Measurements from ENCODE around the gene ARRB1. TPM values are rescaled to one million over a fixed set of nuclear protein-coding genes. Genes with fewer than 3 reads are reported as not detected.

Gene ARRB1
- total and polyA plus RNA-seq, 9 of the 15 experiments (the other 6 are each of a cell fraction or from before 2014, with no cell fraction given) = 6.6 to 45.4 (median 28.5) TPM

DNA sequence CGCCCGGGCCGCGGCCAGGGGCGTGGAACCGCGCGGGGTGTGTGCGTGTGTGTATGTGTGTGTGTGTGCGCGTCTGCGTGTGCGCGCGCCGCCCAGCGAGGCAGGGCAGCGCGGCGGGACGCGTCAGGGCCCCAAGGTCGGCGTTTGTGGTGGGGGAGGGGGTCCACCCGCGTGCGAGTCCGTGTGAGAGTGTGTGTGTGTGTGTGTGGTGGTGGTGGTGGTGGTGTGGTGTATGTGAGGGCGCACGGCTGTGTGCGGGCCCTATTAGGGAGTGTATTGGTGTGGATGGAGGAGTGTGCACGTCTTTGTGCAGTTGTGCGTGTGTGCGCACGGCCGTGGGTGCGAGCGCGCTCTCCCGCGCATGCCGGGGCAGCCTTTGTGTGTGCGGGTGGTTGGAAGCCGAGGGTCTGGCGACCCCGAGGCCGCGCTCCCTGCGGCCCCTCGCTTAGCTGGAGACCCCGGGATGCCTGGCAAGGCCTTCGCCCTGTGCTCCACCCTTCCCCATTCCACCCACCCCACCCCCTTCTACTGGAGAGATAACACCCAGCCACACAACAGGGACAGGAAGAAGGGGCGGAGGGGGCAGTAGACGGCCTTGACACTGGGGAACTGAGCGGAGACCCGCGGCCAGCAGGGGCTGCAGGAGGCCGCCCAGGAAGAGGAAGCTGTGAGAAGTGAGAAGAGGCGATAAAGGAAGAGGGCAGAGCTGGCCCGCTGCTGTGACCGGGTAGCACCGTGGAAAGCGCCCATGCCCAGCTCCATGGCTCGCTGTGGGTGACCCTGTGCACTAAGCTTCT, 528 bp upstream of the ARRB1 start (continued):
- no peak for TF ChIP-seq TAF9B (IDR thresholded peaks at IDR 0.05; ENCODE audit: partially characterized antibody)
- peak; percentile 91 for TF ChIP-seq ZBTB7A (IDR thresholded peaks at IDR 0.05; ENCODE audit: borderline replicate concordance, control insufficient read depth, low read depth, low read length)
- TF ChIP-seq HNRNPL (IDR thresholded peaks at IDR 0.05; ENCODE audit: low read depth, low read length) = 0 out of 2 replicates have a peak, but pooled peaks have one; percentile 61
- 0 out of 2 replicates have a peak, but pooled peaks have one; percentile 30 for TF ChIP-seq ZNF263 (CRISPR knock-in tag; IDR thresholded peaks at IDR 0.05; ENCODE audit: borderline replicate concordance)
- TF ChIP-seq, protein P1, sequence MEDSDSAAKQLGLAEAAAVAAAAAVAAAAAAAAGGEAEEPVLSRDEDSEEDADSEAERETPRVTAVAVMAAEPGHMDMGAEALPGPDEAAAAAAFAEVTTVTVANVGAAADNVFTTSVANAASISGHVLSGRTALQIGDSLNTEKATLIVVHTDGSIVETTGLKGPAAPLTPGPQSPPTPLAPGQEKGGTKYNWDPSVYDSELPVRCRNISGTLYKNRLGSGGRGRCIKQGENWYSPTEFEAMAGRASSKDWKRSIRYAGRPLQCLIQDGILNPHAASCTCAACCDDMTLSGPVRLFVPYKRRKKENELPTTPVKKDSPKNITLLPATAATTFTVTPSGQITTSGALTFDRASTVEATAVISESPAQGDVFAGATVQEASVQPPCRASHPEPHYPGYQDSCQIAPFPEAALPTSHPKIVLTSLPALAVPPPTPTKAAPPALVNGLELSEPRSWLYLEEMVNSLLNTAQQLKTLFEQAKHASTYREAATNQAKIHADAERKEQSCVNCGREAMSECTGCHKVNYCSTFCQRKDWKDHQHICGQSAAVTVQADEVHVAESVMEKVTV (CRISPR knock-in tag; IDR thresholded peaks at IDR 0.05) = no peak
- TF ChIP-seq TBL1XR1 (IDR thresholded peaks at IDR 0.05; ENCODE audit: low read length in 2 of 2) = no peak; a peak in 1 of 4 replicates
- no peak; the same call in 1 of the 2 replicates for TF ChIP-seq KLF10 (CRISPR knock-in tag; IDR thresholded peaks at IDR 0.05)
- no peak for TF ChIP-seq PTRF (tag; IDR thresholded peaks at IDR 0.05)
- TF ChIP-seq, protein P2, sequence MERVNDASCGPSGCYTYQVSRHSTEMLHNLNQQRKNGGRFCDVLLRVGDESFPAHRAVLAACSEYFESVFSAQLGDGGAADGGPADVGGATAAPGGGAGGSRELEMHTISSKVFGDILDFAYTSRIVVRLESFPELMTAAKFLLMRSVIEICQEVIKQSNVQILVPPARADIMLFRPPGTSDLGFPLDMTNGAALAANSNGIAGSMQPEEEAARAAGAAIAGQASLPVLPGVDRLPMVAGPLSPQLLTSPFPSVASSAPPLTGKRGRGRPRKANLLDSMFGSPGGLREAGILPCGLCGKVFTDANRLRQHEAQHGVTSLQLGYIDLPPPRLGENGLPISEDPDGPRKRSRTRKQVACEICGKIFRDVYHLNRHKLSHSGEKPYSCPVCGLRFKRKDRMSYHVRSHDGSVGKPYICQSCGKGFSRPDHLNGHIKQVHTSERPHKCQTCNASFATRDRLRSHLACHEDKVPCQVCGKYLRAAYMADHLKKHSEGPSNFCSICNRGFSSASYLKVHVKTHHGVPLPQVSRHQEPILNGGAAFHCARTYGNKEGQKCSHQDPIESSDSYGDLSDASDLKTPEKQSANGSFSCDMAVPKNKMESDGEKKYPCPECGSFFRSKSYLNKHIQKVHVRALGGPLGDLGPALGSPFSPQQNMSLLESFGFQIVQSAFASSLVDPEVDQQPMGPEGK (CRISPR knock-in tag; IDR thresholded peaks at IDR 0.05; ENCODE audit: borderline replicate concordance) = peak; percentile 68; the same call in 1 of the 2 replicates
- TF ChIP-seq ZNF830 (CRISPR knock-in tag; IDR thresholded peaks at IDR 0.05) = peak; percentile 63; the same call in 1 of the 2 replicates
- TF ChIP-seq SMARCA4 (IDR thresholded peaks at IDR 0.05) = peak; percentile 62
- TF ChIP-seq ZC3H4 (CRISPR knock-in tag; IDR thresholded peaks at IDR 0.05; ENCODE audit: borderline replicate concordance) = peak; percentile 88; the same call in 1 of the 2 replicates
- no peak for TF ChIP-seq HEY1 (CRISPR knock-in tag; IDR thresholded peaks at IDR 0.05; ENCODE audit: borderline replicate concordance)
- TF ChIP-seq LCOR (CRISPR knock-in tag; IDR thresholded peaks at IDR 0.05) = peak; percentile 32; the same call in 1 of the 2 replicates
- TF ChIP-seq ZNF766 (CRISPR knock-in tag; conservative IDR thresholded peaks at IDR 0.05) = no peak; the same call in none of the 2 replicates
- TF ChIP-seq, protein P3, sequence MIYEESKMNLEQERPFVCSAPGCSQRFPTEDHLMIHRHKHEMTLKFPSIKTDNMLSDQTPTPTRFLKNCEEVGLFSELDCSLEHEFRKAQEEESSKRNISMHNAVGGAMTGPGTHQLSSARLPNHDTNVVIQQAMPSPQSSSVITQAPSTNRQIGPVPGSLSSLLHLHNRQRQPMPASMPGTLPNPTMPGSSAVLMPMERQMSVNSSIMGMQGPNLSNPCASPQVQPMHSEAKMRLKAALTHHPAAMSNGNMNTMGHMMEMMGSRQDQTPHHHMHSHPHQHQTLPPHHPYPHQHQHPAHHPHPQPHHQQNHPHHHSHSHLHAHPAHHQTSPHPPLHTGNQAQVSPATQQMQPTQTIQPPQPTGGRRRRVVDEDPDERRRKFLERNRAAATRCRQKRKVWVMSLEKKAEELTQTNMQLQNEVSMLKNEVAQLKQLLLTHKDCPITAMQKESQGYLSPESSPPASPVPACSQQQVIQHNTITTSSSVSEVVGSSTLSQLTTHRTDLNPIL (CRISPR knock-in tag; IDR thresholded peaks at IDR 0.05) = no peak
- peak; percentile 15; the same call in 1 of the 2 replicates for TF ChIP-seq ESRRA (IDR thresholded peaks at IDR 0.05; ENCODE audit: borderline replicate concordance, low read depth)
- TF ChIP-seq MYNN (IDR thresholded peaks at IDR 0.05) = peak; percentile 88; the same call in 1 of the 2 replicates
- no peak for TF ChIP-seq MYNN (CRISPR knock-in tag; IDR thresholded peaks at IDR 0.05)
- TF ChIP-seq, protein P4, sequence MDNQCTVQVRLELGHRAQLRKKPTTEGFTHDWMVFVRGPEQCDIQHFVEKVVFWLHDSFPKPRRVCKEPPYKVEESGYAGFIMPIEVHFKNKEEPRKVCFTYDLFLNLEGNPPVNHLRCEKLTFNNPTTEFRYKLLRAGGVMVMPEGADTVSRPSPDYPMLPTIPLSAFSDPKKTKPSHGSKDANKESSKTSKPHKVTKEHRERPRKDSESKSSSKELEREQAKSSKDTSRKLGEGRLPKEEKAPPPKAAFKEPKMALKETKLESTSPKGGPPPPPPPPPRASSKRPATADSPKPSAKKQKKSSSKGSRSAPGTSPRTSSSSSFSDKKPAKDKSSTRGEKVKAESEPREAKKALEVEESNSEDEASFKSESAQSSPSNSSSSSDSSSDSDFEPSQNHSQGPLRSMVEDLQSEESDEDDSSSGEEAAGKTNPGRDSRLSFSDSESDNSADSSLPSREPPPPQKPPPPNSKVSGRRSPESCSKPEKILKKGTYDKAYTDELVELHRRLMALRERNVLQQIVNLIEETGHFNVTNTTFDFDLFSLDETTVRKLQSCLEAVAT (IDR thresholded peaks at IDR 0.05) = peak; percentile 56 to 87; a peak in 3 of 4 replicates
- peak; percentile 73 for TF ChIP-seq NUFIP1 (IDR thresholded peaks at IDR 0.05; ENCODE audit: partially characterized antibody)
- TF ChIP-seq MCM7 (IDR thresholded peaks at IDR 0.05) = no peak
